GM12878 (cell line): ENCODE measurements around the gene SPRY2. TPM values are rescaled to one million over a fixed set of nuclear protein-coding genes. Genes with fewer than 3 reads are reported as not detected.

Source experiments
- ATAC-seq: fragments of 200-7000 bp; cut with Tn5 transposase; 3 replicates; pipeline ENCODE4 v1.9.1; 2020; ENCODE audit warnings: mild to moderate bottlenecking, moderate library complexity
- BruUV-seq: library from RNA; stranded (reverse); fragments of 400-500 nt; replicated peaks from 2 replicates; lab custom pipeline; 2021; lab: Mats Ljungman, UMichigan
- CTCF ChIA-PET: fragments of 300-600 bp; sonication (Branson Sonifier 250); formaldehyde crosslinking; extraction: SDS; loops from one replicate; lab custom pipeline; 2021; ENCODE audit warnings: inconsistent platforms; lab: Yijun Ruan, JAX
- POLR2A ChIA-PET: fragments of 350-600 bp; formaldehyde crosslinking; extraction: SDS; loops from one replicate; lab custom pipeline; 2021; ENCODE audit warnings: inconsistent platforms; lab: Charles Lee
- RAD21 ChIA-PET: fragments of 300-600 bp; sonication (Branson Sonifier 250); formaldehyde crosslinking; loops from one replicate; lab custom pipeline; 2023; ENCODE audit warnings: antibody characterized with exemption; ENCODE audit not compliant: unreplicated experiment; lab: Charles Lee
- SMC1A ChIA-PET: fragments of 300-600 bp; sonication (Branson Sonifier 250); formaldehyde crosslinking; loops from one replicate; lab custom pipeline; 2023; ENCODE audit not compliant: unreplicated experiment, uncharacterized antibody; lab: Charles Lee
- DNase-seq: peaks from one replicate; pipeline ENCODE4 v3.0.0-alpha.2; 2011; ENCODE audit warnings: low read depth, low spot score
- FAIRE-seq: peaks from 3 replicates; lab custom pipeline; 2011; peaks lifted over from hg19 to GRCh38; lab: Jason Lieb, UNC
- H2AFZ ChIP-seq: 2 replicates; pipeline ENCODE4 v1.6.0; 2011; ENCODE audit warnings: low read depth, low read length, control low read depth; ENCODE audit not compliant: control insufficient read depth
- H3K27ac ChIP-seq: 2 replicates; pipeline ENCODE4 v1.5.1; 2011; ENCODE audit warnings: control low read depth; ENCODE audit not compliant: control insufficient read depth, insufficient read depth
- H3K27me3 ChIP-seq, 2 experiments: replicated peaks in 1 of 2; 2 replicates each; pipeline versions ENCODE4 v1.6.0 to v1.6.1; 2011; ENCODE audit warnings: low read length in 1 of 2; ENCODE audit not compliant: control insufficient read depth in 2 of 2, insufficient read depth in 2 of 2
- H3K36me3 ChIP-seq, 2 experiments: 2 replicates each; pipeline ENCODE4 v1.5.1; 2011; ENCODE audit warnings: low read length in 1 of 2; ENCODE audit not compliant: control insufficient read depth in 2 of 2, insufficient read depth in 2 of 2
- H3K4me1 ChIP-seq: 2 replicates; pipeline ENCODE4 v1.6.1; 2011; ENCODE audit warnings: mild to moderate bottlenecking, low read length, moderate library complexity, mixed read lengths; ENCODE audit not compliant: control insufficient read depth, insufficient read depth
- H3K4me2 ChIP-seq: 2 replicates; pipeline ENCODE4 v1.6.0; 2011; ENCODE audit warnings: control low read depth; ENCODE audit not compliant: control insufficient read depth, insufficient read depth
- H3K4me3 ChIP-seq: fragments of 200-600 bp; sonication (generic); 2 replicates; pipeline ENCODE4 v1.5.1; 2016
- H3K79me2 ChIP-seq: 2 replicates; pipeline ENCODE4 v1.6.0; 2011; ENCODE audit warnings: low read length; ENCODE audit not compliant: control insufficient read depth, insufficient read depth
- H3K9ac ChIP-seq: 2 replicates; pipeline ENCODE4 v1.8.0; 2011; ENCODE audit warnings: low read length, control low read depth, mixed read lengths; ENCODE audit not compliant: control insufficient read depth, insufficient read depth
- H3K9me3 ChIP-seq: replicated peaks from 3 replicates; pipeline ENCODE4 v1.5.1; 2011; ENCODE audit warnings: mild to moderate bottlenecking, low read length; ENCODE audit not compliant: control insufficient read depth, insufficient read depth
- H4K20me1 ChIP-seq: 2 replicates; pipeline ENCODE4 v1.6.0; 2011; ENCODE audit not compliant: control insufficient read depth, insufficient read depth
- CUX1 ChIP-seq: IDR thresholded peaks from 2 replicates; pipeline ENCODE4 v1.6.1; 2012; ENCODE audit warnings: improper control_type of control experiment, low read depth, low read length; ENCODE audit not compliant: insufficient replicate concordance
- EED ChIP-seq: sonication (generic); IDR thresholded peaks from 2 replicates; pipeline ENCODE4 v1.6.1; 2016; ENCODE audit warnings: antibody characterized with exemption, low read depth
- EP300 ChIP-seq, 2 experiments: fragments of 150-350 bp in 1 of 2; IDR thresholded peaks; 2 replicates each; pipeline ENCODE4 v1.6.1; 2011 to 2012; ENCODE audit warnings: low read depth in 2 of 2, low read length in 2 of 2, borderline replicate concordance in 1 of 2, improper control_type of control experiment in 1 of 2, inconsistent platforms in 1 of 2; ENCODE audit not compliant: control insufficient read depth in 1 of 2
- HCFC1 ChIP-seq: fragments of 150-350 bp; IDR thresholded peaks from 2 replicates; pipeline ENCODE4 v1.6.1; 2014; ENCODE audit warnings: low read length
- IRF4 ChIP-seq: IDR thresholded peaks from 2 replicates; pipeline ENCODE4 v1.6.1; 2011; ENCODE audit warnings: low read depth, low read length
- IRF5 ChIP-seq: fragments of 450-650 bp; IDR thresholded peaks from 2 replicates; pipeline ENCODE4 v1.6.1; 2017; ENCODE audit warnings: borderline replicate concordance
- NFYB ChIP-seq: IDR thresholded peaks from 2 replicates; pipeline ENCODE4 v1.6.1; 2011; ENCODE audit warnings: low read depth, mild to moderate bottlenecking, low read length, improper control_type of control experiment, moderate library complexity; ENCODE audit not compliant: insufficient read depth
- NKRF ChIP-seq: fragments of 450-650 bp; conservative IDR thresholded peaks from 2 replicates; pipeline ENCODE4 v1.6.1; 2017; ENCODE audit warnings: mild to moderate bottlenecking, moderate library complexity
- PML ChIP-seq: IDR thresholded peaks from 2 replicates; pipeline ENCODE4 v1.6.1; 2012; ENCODE audit warnings: low read length, inconsistent platforms
- RB1 ChIP-seq: fragments of 450-650 bp; formaldehyde crosslinking; IDR thresholded peaks from 2 replicates; pipeline ENCODE4 v1.6.1; 2017; ENCODE audit warnings: mild to moderate bottlenecking, borderline replicate concordance
- SP1 ChIP-seq: IDR thresholded peaks from one replicate; pipeline ENCODE4 v1.6.1; 2011; ENCODE audit warnings: low read depth, low read length
- SPI1 ChIP-seq: IDR thresholded peaks from 2 replicates; pipeline ENCODE4 v1.6.1; 2011; ENCODE audit warnings: low read depth, mild to moderate bottlenecking, low read length, moderate library complexity, borderline replicate concordance; ENCODE audit not compliant: insufficient read depth
- SUPT20H ChIP-seq: IDR thresholded peaks from 2 replicates; pipeline ENCODE4 v1.6.1; 2011; ENCODE audit warnings: low read depth, mild to moderate bottlenecking, low read length, moderate library complexity, borderline replicate concordance; ENCODE audit not compliant: control insufficient read depth
- SUZ12 ChIP-seq: fragments of 200-600 bp; sonication (generic); IDR thresholded peaks from one replicate; pipeline ENCODE4 v1.6.1; 2018; ENCODE audit warnings: antibody characterized with exemption, mild to moderate bottlenecking; ENCODE audit not compliant: unreplicated experiment
- TCF3 ChIP-seq: IDR thresholded peaks from 2 replicates; pipeline ENCODE4 v1.6.1; 2012; ENCODE audit warnings: low read depth, mild to moderate bottlenecking, low read length, borderline replicate concordance; ENCODE audit not compliant: insufficient read depth
- ZNF207 ChIP-seq: fragments of 450-650 bp; IDR thresholded peaks from 2 replicates; pipeline ENCODE4 v1.6.1; 2014; ENCODE audit warnings: antibody characterized with exemption, mild to moderate bottlenecking, borderline replicate concordance
- ZNF622 ChIP-seq: fragments of 450-650 bp; IDR thresholded peaks from 2 replicates; pipeline ENCODE4 v1.6.1; 2017; ENCODE audit warnings: mild to moderate bottlenecking, inconsistent platforms
- WGBS: methylation state at CpG from one replicate; pipeline ENCODE4 v1.1.6; 2016; ENCODE audit warnings: low lambda C conversion rate; ENCODE audit not compliant: insufficient replicate concordance, insufficient coverage; ENCODE audit errors: missing lambda C conversion rate; 5-methylcytosine and 5-hydroxymethylcytosine counted together
- in situ Hi-C: fragments of 300-500 bp; cut with MboI; formaldehyde crosslinking; loops from 9 replicates; pipeline ENCODE4 v1.14.3; 2018; ENCODE audit warnings: mixed read lengths
- intact Hi-C: fragments of 100-400 bp; cut with micrococcal nuclease; formaldehyde crosslinking; loops from one replicate; pipeline ENCODE4 v1.14.2; 2022; ENCODE audit not compliant: unreplicated experiment
- polyA plus RNA-seq, 11 experiments: library from polyadenylated mRNA; depleted of rRNA in 4 of 11; unstranded in 6 of 11; stranded (reverse) in 5 of 11; fragments of >200 nt; fragmentation: Nextera tagmentation in 4 of 11; fragmentation: Illumina TruSeq in 1 of 11; extraction: Ambion mirVana in 4 of 11; extraction: Trizol in 1 of 11; gene quantifications; 1 replicate in 1 of 11; 2 replicates in 10 of 11; pipeline versions ENCODE4 v1.2.1 to v1.2.3, GENCODE V29; 2011 to 2016; ENCODE audit warnings: inconsistent platforms in 2 of 11, missing spikeins in 2 of 11, low read depth in 1 of 11
- total RNA-seq, 4 experiments: library from RNA; depleted of rRNA in 3 of 4; stranded (reverse); fragments of >200 nt in 3 of 4; fragmentation: Illumina TruSeq in 1 of 4; extraction: Trizol in 1 of 4; gene quantifications; 2 replicates each; pipeline versions ENCODE4 v1.2.1 to v1.2.3, GENCODE V29; 2013 to 2021

Gene SPRY2
- total and polyA plus RNA-seq, 10 of the 15 experiments (the other 5 are each of a cell fraction or from before 2014, with no cell fraction given): 1.8 to 82.1 (median 9.2) TPM

DNA sequence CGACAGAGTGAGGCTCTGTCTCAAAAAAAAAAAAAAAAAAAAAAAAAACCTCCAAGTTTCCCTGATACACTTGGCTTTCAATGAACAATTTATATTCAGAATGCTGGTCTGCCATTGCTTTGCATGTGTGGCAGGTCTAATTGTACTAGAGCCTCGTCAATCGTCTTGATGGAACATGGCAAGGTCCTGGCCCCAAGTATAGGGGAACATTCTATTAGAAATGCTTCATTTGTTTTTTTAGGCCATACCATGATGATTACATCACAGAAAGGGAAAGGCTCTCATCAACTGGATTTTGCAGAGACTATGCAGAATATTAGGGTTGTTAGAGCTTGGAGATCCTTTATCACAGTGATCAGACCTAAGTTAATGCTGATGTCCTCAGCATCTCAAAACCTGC is 28.0 kb downstream of the SPRY2 start:
- Histone ChIP-seq H3K4me3 (no peak overlapping the region), H3K9me3 (no peaks in the 10 kb centered on the region), H3K27me3 (no peaks in the 10 kb centered on the region), H3K4me2 (no peak overlapping the region), H3K27ac (no peak overlapping the region), H2AFZ (no peak overlapping the region), H4K20me1 (no peaks in the 10 kb centered on the region), H3K4me1 (no peaks in the 10 kb centered on the region), H3K9ac (no peak overlapping the region), H3K36me3 (no peaks in the 10 kb centered on the region), H3K79me2 (no peaks in the 10 kb centered on the region)
- intact Hi-C loops (no loop called here), in situ Hi-C loops (no loop called here)
- ChIA-PET CTCF (no interaction called here), POLR2A (no interaction called here), SMC1A (interaction anchor here (1.2 to 2.3 kb wide), 3 partner anchors 13 to 16 kb away, joined by 4 to 8 read pairs (median 4); no protein-coding TSS in a partner anchor), RAD21 (interaction anchor here (0.8 to 1.2 kb wide), 2 partner anchors 8 to 15 kb away, joined by 3 read pairs; no protein-coding TSS in a partner anchor)
- BruUV-seq: no TSS peak
- 3% methylated on average over 2 of the region's 3 CpGs for WGBS
- DNase-seq: no peak
- no peak for ATAC-seq
- no peak for FAIRE-seq
- TF ChIP-seq RB1 (no peak), EP300 (IDR thresholded peaks at IDR 0.05; ENCODE audit: borderline replicate concordance in 1 of 2, control insufficient read depth in 1 of 2, low read depth in 2 of 2, low read length in 2 of 2) (no peak), NKRF (no peak), ZNF207 (no peak), SUPT20H (no peak), TCF3 (no peak), PML (no peak), IRF5 (no peak), IRF4 (no peak), EED (no peak), HCFC1 (no peak), SP1 (no peak), SPI1 (no peak), SUZ12 (no peak), CUX1 (no peak), ZNF622 (no peak), NFYB (no peak)
